Left ventricle myocardium inferior (tissue), 1 donor: ENCODE data around the gene DCN. TPM values are rescaled to one million over a fixed set of nuclear protein-coding genes. Genes with fewer than 3 reads are reported as not detected.

Experiments
- DNase-seq: peaks from one replicate; pipeline ENCODE4 v3.0.0-alpha.2; 2020
- H3K27ac ChIP-seq: fragments of 200-600 bp; replicated peaks from 2 replicates; pipeline ENCODE4 v1.8.0; 2021
- H3K27me3 ChIP-seq: fragments of 200-600 bp; 2 replicates; pipeline ENCODE4 v1.8.0; 2021; ENCODE audit warnings: low read depth
- H3K36me3 ChIP-seq: fragments of 200-600 bp; 2 replicates; pipeline ENCODE4 v1.8.0; 2021
- H3K4me1 ChIP-seq: fragments of 200-600 bp; 2 replicates; pipeline ENCODE4 v1.8.0; 2021
- H3K4me3 ChIP-seq: fragments of 200-600 bp; 2 replicates; pipeline ENCODE4 v1.8.0; 2021; ENCODE audit warnings: mild to moderate bottlenecking, moderate library complexity
- H3K9me3 ChIP-seq: fragments of 200-600 bp; replicated peaks from 2 replicates; pipeline ENCODE4 v1.8.0; 2021
- CTCF ChIP-seq: fragments of 200-600 bp; IDR thresholded peaks from 2 replicates; pipeline ENCODE4 v1.8.0; 2021; ENCODE audit warnings: antibody characterized with exemption, mild to moderate bottlenecking, borderline replicate concordance
- intact Hi-C: fragments of 100-400 bp; cut with micrococcal nuclease; formaldehyde crosslinking; loops from one replicate; pipeline ENCODE4 v1.11.0; 2022
- total RNA-seq: library from RNA; stranded (reverse); fragmentation: NEBNext Ultra II Directional; extraction: Animal tissue kit (Norgen Biotek cat#: 25700); gene quantifications from one replicate; pipeline ENCODE4 v1.2.1, GENCODE V29; 2021
- donor health status: DM: no; HTN: yes; CAD: no; lungs with severe emphysema.

DCN gene
- total RNA-seq, 1 donor from 2014 or later: 716 TPM

- Histone ChIP-seq H3K9me3 (no peaks in the 10 kb centered on the region), H3K27me3 (no peaks in the 10 kb centered on the region), H3K36me3 (no peaks in the 10 kb centered on the region), H3K4me3 (no peak overlapping the region), H3K27ac (no peak overlapping the region), H3K4me1 (no peaks in the 10 kb centered on the region)
- intact Hi-C loops: no loop called here
- DNase-seq: no peak
- TF ChIP-seq CTCF: no peak
Observed at GRCh38 chr12:91129662-91130362, 52.8 kb downstream of the DCN start.

- no peak overlapping the region for H3K27ac ChIP-seq
- intact Hi-C loops: no loop called here
- no peak for DNase-seq
- no peaks in the 10 kb centered on the region for H3K27me3 ChIP-seq
- H3K4me1 ChIP-seq: no peaks in the 10 kb centered on the region
- TF ChIP-seq CTCF: no peak
- H3K36me3 ChIP-seq: no peaks in the 10 kb centered on the region
- H3K9me3 ChIP-seq: no peaks in the 10 kb centered on the region
- H3K4me3 ChIP-seq: no peak overlapping the region
Observed at GRCh38 chr12:91127751-91128150, 54.9 kb downstream of the DCN start.

- H3K27ac ChIP-seq: no peak overlapping the region
- DNase-seq: no peak
- no peaks in the 10 kb centered on the region for H3K4me1 ChIP-seq
- H3K9me3 ChIP-seq: no peaks in the 10 kb centered on the region
- H3K27me3 ChIP-seq: no peaks in the 10 kb centered on the region
- H3K4me3 ChIP-seq: no peak overlapping the region
- no peaks in the 10 kb centered on the region for H3K36me3 ChIP-seq
- TF ChIP-seq CTCF: no peak
- intact Hi-C loops: no loop called here
Observed at GRCh38 chr12:91127306-91127705, 55.3 kb downstream of the DCN start.

- Histone ChIP-seq H3K9me3 (no peaks in the 10 kb centered on the region), H3K4me3 (no peak overlapping the region), H3K4me1 (no peaks in the 10 kb centered on the region), H3K27ac (no peak overlapping the region), H3K36me3 (no peaks in the 10 kb centered on the region), H3K27me3 (no peaks in the 10 kb centered on the region)
- no peak for TF ChIP-seq CTCF
- DNase-seq: no peak
- intact Hi-C loops: no loop called here
Observed at GRCh38 chr12:91126516-91126915, 56.1 kb downstream of the DCN start.

GRCh38 chr12:91123236-91123916 is 59.2 kb downstream of the DCN start:
- H3K27ac ChIP-seq: no peak overlapping the region
- TF ChIP-seq CTCF: no peak
- no peaks in the 10 kb centered on the region for H3K27me3 ChIP-seq
- no peaks in the 10 kb centered on the region for H3K9me3 ChIP-seq
- no peak for DNase-seq
- intact Hi-C loops: no loop called here
- H3K36me3 ChIP-seq: no peaks in the 10 kb centered on the region
- no peaks in the 10 kb centered on the region for H3K4me1 ChIP-seq
- no peak overlapping the region for H3K4me3 ChIP-seq
